PC-3 (cell line): Measurements from ENCODE around the gene FKBP2. TPM values are rescaled to one million over a fixed set of nuclear protein-coding genes. Genes with fewer than 3 reads are reported as not detected.

Experiments
- ATAC-seq: fragments of 200-7000 bp; cut with Tn5 transposase; 2 replicates; pipeline ENCODE4 v1.9.1; 2020; ENCODE audit warnings: mild to moderate bottlenecking, moderate library complexity
- BruUV-seq: library from RNA; stranded (reverse); fragments of 400-500 nt; replicated peaks from 2 replicates; lab custom pipeline; 2021; lab: Mats Ljungman, UMichigan
- CTCF ChIA-PET: fragments of 300-600 bp; sonication (Branson Sonifier 250); formaldehyde crosslinking; loops from one replicate; lab custom pipeline; 2022; ENCODE audit warnings: antibody characterized with exemption; lab: Charles Lee
- POLR2A ChIA-PET: fragments of 300-600 bp; sonication (Branson Sonifier 250); formaldehyde crosslinking; loops from one replicate; lab custom pipeline; 2022; ENCODE audit warnings: antibody characterized with exemption; ENCODE audit not compliant: unreplicated experiment; lab: Charles Lee
- DNase-seq: peaks from one replicate; pipeline ENCODE4 v3.0.0-alpha.2; 2015
- H2AFZ ChIP-seq: fragments of 300-600 bp; sonication (generic); 2 replicates; pipeline ENCODE4 v1.6.0; 2016; ENCODE audit warnings: antibody characterized with exemption, low read length
- H3F3A ChIP-seq: fragments of 300-600 bp; sonication (generic); one replicate; pipeline ENCODE4 v1.6.0; 2017; ENCODE audit warnings: antibody characterized with exemption, low read length, control low read depth, mild to moderate bottlenecking; ENCODE audit not compliant: unreplicated experiment
- H3K27ac ChIP-seq: fragments of 300-600 bp; sonication (generic); 2 replicates; pipeline ENCODE4 v1.5.1; 2016; ENCODE audit warnings: mild to moderate bottlenecking, low read length
- H3K27me3 ChIP-seq: fragments of 300-600 bp; sonication (generic); 2 replicates; pipeline ENCODE4 v1.6.1; 2016; ENCODE audit warnings: low read length, mixed read lengths
- H3K36me3 ChIP-seq: fragments of 300-600 bp; sonication (generic); 2 replicates; pipeline ENCODE4 v1.6.1; 2016; ENCODE audit warnings: low read depth, mixed run types, low read length, mixed read lengths
- H3K4me1 ChIP-seq: fragments of 300-600 bp; sonication (generic); 2 replicates; pipeline ENCODE4 v1.5.1; 2016; ENCODE audit warnings: low read length; ENCODE audit not compliant: insufficient read depth
- H3K4me2 ChIP-seq: fragments of 300-600 bp; sonication (generic); 2 replicates; pipeline ENCODE4 v1.6.0; 2016; ENCODE audit warnings: low read length
- H3K4me3 ChIP-seq: fragments of 300-600 bp; sonication (generic); 2 replicates; pipeline ENCODE4 v1.5.1; 2016; ENCODE audit warnings: mild to moderate bottlenecking, low read length, mixed read lengths
- H3K79me2 ChIP-seq: fragments of 300-600 bp; sonication (generic); 2 replicates; pipeline ENCODE4 v1.6.1; 2017; ENCODE audit warnings: low read length, mixed read lengths
- H3K9ac ChIP-seq: fragments of 300-600 bp; sonication (generic); 2 replicates; pipeline ENCODE4 v1.6.0; 2016; ENCODE audit warnings: mild to moderate bottlenecking, low read length
- H3K9me2 ChIP-seq: fragments of 300-600 bp; sonication (generic); replicated peaks from 2 replicates; pipeline ENCODE4 v1.6.1; 2016; ENCODE audit warnings: mixed run types, low read length, mixed read lengths
- H3K9me3 ChIP-seq: fragments of 300-600 bp; sonication (generic); 2 replicates; pipeline ENCODE4 v1.6.1; 2016; ENCODE audit warnings: low read length, mixed read lengths
- H4K20me1 ChIP-seq: fragments of 300-600 bp; sonication (generic); 2 replicates; pipeline ENCODE4 v1.6.1; 2016; ENCODE audit warnings: low read length, mixed read lengths
- CTCF ChIP-seq: fragments of 300-600 bp; sonication (generic); conservative IDR thresholded peaks from 2 replicates; pipeline ENCODE4 v1.5.1; 2017; ENCODE audit warnings: antibody characterized with exemption, low read depth, mild to moderate bottlenecking, low read length
- EZH2 ChIP-seq: fragments of 300-600 bp; sonication (generic); IDR thresholded peaks from one replicate; pipeline ENCODE4 v1.6.1; 2017; ENCODE audit warnings: antibody characterized with exemption, mild to moderate bottlenecking, low read length; ENCODE audit not compliant: unreplicated experiment
- EZH2phosphoT487 ChIP-seq: fragments of 300-600 bp; sonication (generic); IDR thresholded peaks from 2 replicates; pipeline ENCODE4 v1.6.1; 2018; ENCODE audit warnings: mild to moderate bottlenecking, antibody characterized with exemption, low read length, borderline replicate concordance
- intact Hi-C: fragments of 100-400 bp; cut with micrococcal nuclease; formaldehyde crosslinking; loops from 2 replicates; pipeline ENCODE4 v1.9.0; 2023
- total RNA-seq: library from RNA; depleted of rRNA; stranded (reverse); fragments of >200 nt; gene quantifications from 2 replicates; pipeline ENCODE4 v1.2.3, GENCODE V29; 2014

Gene FKBP2
- total RNA-seq, 1 experiment from 2014 or later: 215 TPM

- H3K4me3 ChIP-seq: peak within 1 kb of the TSS; percentile 83
- peak within 1 kb of the TSS; percentile 97 for H3K4me2 ChIP-seq
- no peaks in the 10 kb centered on the region for H3K9me3 ChIP-seq
- ATAC-seq: peak; percentile 68
- peak within 1 kb of the TSS; percentile 79 for H3K9ac ChIP-seq
- CTCF ChIA-PET: interaction anchor here (0.7 to 2.0 kb wide), 2 partner anchors 21 to 424 kb away, joined by 3 to 9 read pairs; no protein-coding TSS in a partner anchor
- H3K4me1 ChIP-seq: peaks cover 35% of the 10 kb centered on the region
- DNase-seq: peak; percentile 88
- peak within 1 kb of the TSS; percentile 92 for H2AFZ ChIP-seq
- intact Hi-C loops: loop anchor here (1.0 kb wide), 1 partner anchor 22 kb away; no protein-coding TSS in a partner anchor
- no peak within 1 kb of the TSS for H3K27ac ChIP-seq
- no peaks in the 10 kb centered on the region for H4K20me1 ChIP-seq
- peaks cover 23% of the 10 kb centered on the region for H3K79me2 ChIP-seq
- POLR2A ChIA-PET: interaction anchor here (1.2 kb wide), 1 partner anchor 19 kb away, joined by 5 read pairs; no protein-coding TSS in a partner anchor
- no peak for TF ChIP-seq EZH2phosphoT487
- peak; percentile 49 for TF ChIP-seq CTCF
- TF ChIP-seq EZH2: no peak
- TSS peak; percentile 62 for BruUV-seq
- H3K36me3 ChIP-seq: 0 out of 2 replicates have a peak, but pooled peaks cover 3% of the 10 kb centered on the region
- no peaks in the 10 kb centered on the region for H3F3A ChIP-seq
- H3K9me2 ChIP-seq: no peaks in the 10 kb centered on the region
- H3K27me3 ChIP-seq: no peaks in the 10 kb centered on the region
These were observed 15.0 kb upstream of the FKBP2 start, which contains the start of the genes NUDT22 and TRPT1 for GRCh38 chr11:64225608-64226506. TSS of gene NUDT22 (plus strand) at chr11:64226274. CDS start at chr11:64226653, 379 bp downstream. TSS of gene TRPT1 (minus strand) at chr11:64226186. CDS start at chr11:64225860, 326 bp downstream.

GRCh38 chr11:64226507-64227051 is 14.3 kb upstream of the FKBP2 start:
- DNase-seq (peak; percentile 47), ATAC-seq (peak; percentile 36)
- ChIA-PET POLR2A (interaction anchor here (0.7 to 1.2 kb wide), 2 partner anchors 17 to 19 kb away, joined by 3 to 5 read pairs; no protein-coding TSS in a partner anchor), CTCF (interaction anchor here (0.7 to 2.0 kb wide), 3 partner anchors 22 to 423 kb away, joined by 3 to 9 read pairs (median 3); no protein-coding TSS in a partner anchor)
- H3F3A ChIP-seq: no peaks in the 10 kb centered on the region
- H3K9ac ChIP-seq: peak overlapping the region; percentile 79
- H3K9me3 ChIP-seq: no peaks in the 10 kb centered on the region
- no peaks in the 10 kb centered on the region for H4K20me1 ChIP-seq
- H3K27me3 ChIP-seq: no peaks in the 10 kb centered on the region
- TSS peak; percentile 70 for BruUV-seq
- TF ChIP-seq EZH2phosphoT487 (no peak), EZH2 (no peak), CTCF (no peak)
- H3K4me1 ChIP-seq: peaks cover 39% of the 10 kb centered on the region
- H3K27ac ChIP-seq: no peak overlapping the region
- H3K4me3 ChIP-seq: peak overlapping the region; percentile 83
- H3K9me2 ChIP-seq: no peaks in the 10 kb centered on the region
- 0 out of 2 replicates have a peak, but pooled peaks cover 3% of the 10 kb centered on the region for H3K36me3 ChIP-seq
- H2AFZ ChIP-seq: peak overlapping the region; percentile 92
- intact Hi-C loops: loop anchor here (1.0 kb wide), 1 partner anchor 22 kb away; no protein-coding TSS in a partner anchor
- peak overlapping the region; percentile 97 for H3K4me2 ChIP-seq
- H3K79me2 ChIP-seq: peaks cover 25% of the 10 kb centered on the region
